Fibroblast of lung (primary cell): ENCODE results near the gene TMEM184A. TPM values are rescaled to one million over a fixed set of nuclear protein-coding genes. Genes with fewer than 3 reads are reported as not detected.
A peak's percentile ranks its signal among the peaks of the same experiment; 100 is the strongest.

Experiments used
- DNase-seq, 2 donors: peaks; one replicate each; pipeline versions ENCODE4 v3.0.0 to v3.0.0-alpha.2; 2010; ENCODE audit warnings: low read depth in 2 of 2
- H2AFZ ChIP-seq: 2 replicates; pipeline ENCODE4 v1.5.1; 2012; ENCODE audit warnings: low read length, control low read depth, inconsistent platforms
- H3K27ac ChIP-seq: 2 replicates; pipeline ENCODE4 v1.5.1; 2011; ENCODE audit warnings: low read length, control low read depth; ENCODE audit not compliant: insufficient read depth
- H3K27me3 ChIP-seq: 2 replicates; pipeline ENCODE4 v1.5.1; 2011; ENCODE audit warnings: mild to moderate bottlenecking, low read length; ENCODE audit not compliant: control insufficient read depth, insufficient read depth
- H3K36me3 ChIP-seq: 2 replicates; pipeline ENCODE4 v1.5.1; 2011; ENCODE audit warnings: low read length; ENCODE audit not compliant: control insufficient read depth, insufficient read depth
- H3K4me1 ChIP-seq: 2 replicates; pipeline ENCODE4 v1.5.1; 2011; ENCODE audit warnings: low read length; ENCODE audit not compliant: control insufficient read depth, insufficient read depth; ENCODE audit errors: extremely low read depth
- H3K4me2 ChIP-seq: 2 replicates; pipeline ENCODE4 v1.5.1; 2011; ENCODE audit warnings: low read length, control low read depth; ENCODE audit not compliant: insufficient read depth; ENCODE audit errors: extremely low read depth
- H3K4me3 ChIP-seq, 4 experiments: fragments of 200-600 bp in 1 of 4; sonication (generic) in 1 of 4; replicated peaks in 1 of 4; 2 replicates each; pipeline ENCODE4 v1.5.1; 2011 to 2016; ENCODE audit warnings: low read length in 4 of 4, low read depth in 3 of 4, mild to moderate bottlenecking in 3 of 4, control low read depth in 2 of 4, inconsistent platforms in 1 of 4, mixed read lengths in 1 of 4; ENCODE audit not compliant: insufficient read depth in 1 of 4; ENCODE audit errors: control extremely low read depth in 1 of 4
- H3K79me2 ChIP-seq: 2 replicates; pipeline ENCODE4 v1.5.1; 2012; ENCODE audit warnings: mild to moderate bottlenecking, low read length, inconsistent platforms; ENCODE audit not compliant: control insufficient read depth, insufficient read depth
- H3K9ac ChIP-seq: 2 replicates; pipeline ENCODE4 v1.5.1; 2011; ENCODE audit warnings: mild to moderate bottlenecking, low read length, control low read depth; ENCODE audit not compliant: insufficient read depth
- H3K9me3 ChIP-seq: 2 replicates; pipeline ENCODE4 v1.5.1; 2012; ENCODE audit warnings: low read depth, low read length; ENCODE audit not compliant: control insufficient read depth, insufficient read depth
- H4K20me1 ChIP-seq: 2 replicates; pipeline ENCODE4 v1.5.1; 2011; ENCODE audit warnings: low read length; ENCODE audit not compliant: control insufficient read depth, insufficient read depth; ENCODE audit errors: extremely low read depth
- CTCF ChIP-seq, 2 donors: IDR thresholded peaks in 1 of 2; conservative IDR thresholded peaks in 1 of 2; 1 replicate in 1 of 2; 2 replicates in 1 of 2; pipeline ENCODE4 v1.5.1; 2011 to 2012; ENCODE audit warnings: low read length in 2 of 2, control low read depth in 1 of 2, inconsistent platforms in 1 of 2, low read depth in 1 of 2, mild to moderate bottlenecking in 1 of 2
- EZH2 ChIP-seq: IDR thresholded peaks from 2 replicates; pipeline ENCODE4 v1.5.1; 2012; ENCODE audit warnings: low read length, control low read depth, mild to moderate bottlenecking; ENCODE audit errors: missing control alignments
- polyA plus RNA-seq, 2 donors: library from polyadenylated mRNA; depleted of rRNA in 1 of 2; stranded (reverse) in 1 of 2; unstranded in 1 of 2; fragments of >200 nt; gene quantifications; 2 replicates each; pipeline ENCODE4 v1.2.1, GENCODE V29; 2011 to 2012; ENCODE audit warnings: missing spikeins in 1 of 2
- total RNA-seq: library from RNA; depleted of rRNA; stranded (reverse); fragments of >200 nt; gene quantifications from 2 replicates; pipeline ENCODE4 v1.2.1, GENCODE V29; 2014

TMEM184A gene
- total and polyA plus RNA-seq, 2 donors (not counting 1 experiment from before 2014, with no cell fraction given) = under 0.01 to 0.05 TPM

GRCh38 chr7:1526271-1526754 is 29.7 kb downstream of the TMEM184A start:
- H3K27me3 ChIP-seq = peaks cover 16% of the 10 kb centered on the region
- H2AFZ ChIP-seq = peak overlapping the region; percentile 3
- no peaks in the 10 kb centered on the region for H4K20me1 ChIP-seq
- H3K9me3 ChIP-seq = no peaks in the 10 kb centered on the region
- H3K27ac ChIP-seq = no peak overlapping the region
- TF ChIP-seq CTCF (conservative IDR thresholded peaks at IDR 0.05 in 1 of 2, IDR thresholded peaks at IDR 0.05 in 1 of 2; ENCODE audit: low read depth in 1 of 2, low read length in 2 of 2) = no peak
- TF ChIP-seq EZH2 = no peak
- peak overlapping the region in 1 of 4 experiments; percentile 14 for H3K4me3 ChIP-seq
- no peaks in the 10 kb centered on the region for H3K36me3 ChIP-seq
- DNase-seq = no peak
- H3K4me1 ChIP-seq = no peaks in the 10 kb centered on the region
- H3K4me2 ChIP-seq = no peak overlapping the region
- peaks cover 2% of the 10 kb centered on the region for H3K79me2 ChIP-seq
- H3K9ac ChIP-seq = no peak overlapping the region

GRCh38 chr7:1525409-1525808 is 30.6 kb downstream of the TMEM184A start:
- no peak for DNase-seq
- Histone ChIP-seq H3K27ac (no peak overlapping the region), H3K9ac (no peak overlapping the region), H3K4me1 (no peaks in the 10 kb centered on the region), H3K27me3 (peaks cover 16% of the 10 kb centered on the region), H2AFZ (no peak overlapping the region), H3K4me3 (no peak overlapping the region), H4K20me1 (no peaks in the 10 kb centered on the region), H3K79me2 (no peaks in the 10 kb centered on the region), H3K36me3 (no peaks in the 10 kb centered on the region), H3K9me3 (no peaks in the 10 kb centered on the region), H3K4me2 (no peak overlapping the region)
- TF ChIP-seq CTCF (conservative IDR thresholded peaks at IDR 0.05 in 1 of 2, IDR thresholded peaks at IDR 0.05 in 1 of 2; ENCODE audit: low read depth in 1 of 2, low read length in 2 of 2) (no peak), EZH2 (no peak)

- H3K4me2 ChIP-seq = no peak overlapping the region
Observed at GRCh38 chr7:1523844-1524243, 32.2 kb downstream of the TMEM184A start.

More at GRCh38 chr7:1523844-1524243, 32.2 kb downstream of the TMEM184A start:
- no peak overlapping the region for H3K27ac ChIP-seq
- no peak overlapping the region for H2AFZ ChIP-seq
- no peaks in the 10 kb centered on the region for H3K79me2 ChIP-seq
- H3K4me1 ChIP-seq = no peaks in the 10 kb centered on the region
- no peaks in the 10 kb centered on the region for H4K20me1 ChIP-seq
- H3K4me3 ChIP-seq = no peak overlapping the region
- peaks cover 16% of the 10 kb centered on the region for H3K27me3 ChIP-seq
- H3K9ac ChIP-seq = no peak overlapping the region
- DNase-seq = no peak
- H3K9me3 ChIP-seq = no peaks in the 10 kb centered on the region
- H3K36me3 ChIP-seq = no peaks in the 10 kb centered on the region
- TF ChIP-seq EZH2 (no peak), CTCF (conservative IDR thresholded peaks at IDR 0.05 in 1 of 2, IDR thresholded peaks at IDR 0.05 in 1 of 2; ENCODE audit: low read depth in 1 of 2, low read length in 2 of 2) (no peak)
